HFFc6 (cell line): ENCODE results near the gene PHACTR1. TPM values are rescaled to one million over a fixed set of nuclear protein-coding genes. Genes with fewer than 3 reads are reported as not detected.

Experiments
- DNase-seq: peaks from one replicate; pipeline ENCODE4 v3.0.0-alpha.2; 2018
- H3K27ac Mint-ChIP-seq: 2 replicates; pipeline ENCODE4 v1.8.0; 2020; ENCODE audit warnings: mild to moderate bottlenecking, mixed read lengths
- H3K27me3 Mint-ChIP-seq: 2 replicates; pipeline ENCODE4 v1.8.0; 2021; ENCODE audit warnings: mild to moderate bottlenecking, moderate library complexity, mixed read lengths; ENCODE audit not compliant: insufficient read depth
- H3K36me3 Mint-ChIP-seq: 2 replicates; pipeline ENCODE4 v1.8.0; 2021; ENCODE audit warnings: low read depth, mixed read lengths
- H3K4me1 Mint-ChIP-seq: 2 replicates; pipeline ENCODE4 v1.8.0; 2020; ENCODE audit warnings: low read depth, mixed read lengths
- H3K4me3 Mint-ChIP-seq: 2 replicates; pipeline ENCODE4 v1.8.0; 2020; ENCODE audit warnings: mild to moderate bottlenecking, moderate library complexity, mixed read lengths
- H3K9me3 Mint-ChIP-seq: 2 replicates; pipeline ENCODE4 v1.8.0; 2020; ENCODE audit warnings: mild to moderate bottlenecking, mixed read lengths
- CTCF ChIP-seq: fragments of 200-600 bp; sonication (generic); IDR thresholded peaks from 2 replicates; pipeline ENCODE4 v1.5.0; 2021; ENCODE audit warnings: antibody characterized with exemption, mild to moderate bottlenecking
- total RNA-seq, 6 experiments: library from RNA; stranded (reverse); fragmentation: NEBNext Ultra II Directional; extraction: Animal tissue kit (Norgen Biotek cat#: 25700); gene quantifications; 2 replicates in 1 of 6; 3 replicates in 5 of 6; pipeline ENCODE4 v1.2.3, GENCODE V29; 2021

The PHACTR1 gene
- total RNA-seq, 6 experiments from 2014 or later = 2.5 to 4.7 (median 3.9) TPM

GRCh38 chr6:12802440-12802839, 85.9 kb downstream of the PHACTR1 start:
- Mint-ChIP-seq H3K36me3 (no peaks in the 10 kb centered on the region), H3K4me3 (no peak overlapping the region), H3K9me3 (peaks cover 3% of the 10 kb centered on the region; the same call in 1 of the 2 replicates), H3K4me1 (no peaks in the 10 kb centered on the region), H3K27ac (no peak overlapping the region), H3K27me3 (peaks cover 3% of the 10 kb centered on the region)
- no peak for TF ChIP-seq CTCF
- DNase-seq = no peak

GRCh38 chr6:12803486-12803885, 86.9 kb downstream of the PHACTR1 start:
- TF ChIP-seq CTCF = no peak
- no peaks in the 10 kb centered on the region for H3K36me3 Mint-ChIP-seq
- H3K4me1 Mint-ChIP-seq = no peaks in the 10 kb centered on the region
- no peak overlapping the region for H3K27ac Mint-ChIP-seq
- DNase-seq = no peak
- H3K4me3 Mint-ChIP-seq = no peak overlapping the region
- H3K9me3 Mint-ChIP-seq = peaks cover 3% of the 10 kb centered on the region; the same call in 1 of the 2 replicates
- H3K27me3 Mint-ChIP-seq = peaks cover 3% of the 10 kb centered on the region

GRCh38 chr6:12804952-12805645, 88.5 kb downstream of the PHACTR1 start:
- no peaks in the 10 kb centered on the region for H3K36me3 Mint-ChIP-seq
- no peak overlapping the region for H3K27ac Mint-ChIP-seq

DNA sequence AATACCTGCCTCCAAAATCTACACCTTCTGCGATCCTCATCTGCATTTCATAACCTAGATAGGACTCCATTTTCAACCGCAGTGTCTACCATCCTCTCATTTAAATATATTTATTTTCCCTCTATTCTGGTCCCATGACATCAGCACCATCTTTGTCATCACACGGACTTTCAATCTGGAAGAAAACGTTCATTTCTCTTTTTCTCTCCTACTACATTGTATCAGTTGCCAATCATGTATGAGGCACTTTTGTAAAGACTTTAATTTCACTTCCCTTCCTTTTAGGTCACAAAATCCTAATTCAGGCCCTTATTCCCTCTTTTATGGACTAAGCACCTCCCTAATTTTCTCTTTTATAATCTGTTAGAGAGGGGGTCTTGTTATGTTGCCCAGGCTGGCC, 89.6 kb downstream of the PHACTR1 start:
- peaks cover 3% of the 10 kb centered on the region for H3K27me3 Mint-ChIP-seq
- DNase-seq = no peak
- no peak for TF ChIP-seq CTCF
- no peaks in the 10 kb centered on the region for H3K4me1 Mint-ChIP-seq
- no peaks in the 10 kb centered on the region for H3K36me3 Mint-ChIP-seq
- H3K27ac Mint-ChIP-seq = no peak overlapping the region
- H3K4me3 Mint-ChIP-seq = no peak overlapping the region
- peaks cover 3% of the 10 kb centered on the region; the same call in 1 of the 2 replicates for H3K9me3 Mint-ChIP-seq

More at GRCh38 chr6:12804952-12805645, 88.5 kb downstream of the PHACTR1 start:
- Mint-ChIP-seq H3K4me1 (no peaks in the 10 kb centered on the region), H3K27me3 (peaks cover 3% of the 10 kb centered on the region), H3K9me3 (peaks cover 3% of the 10 kb centered on the region; the same call in 1 of the 2 replicates), H3K4me3 (no peak overlapping the region)
- TF ChIP-seq CTCF = no peak
- no peak for DNase-seq

GRCh38 chr6:12806796-12807195, 90.2 kb downstream of the PHACTR1 start:
- Mint-ChIP-seq H3K27ac (no peak overlapping the region), H3K4me3 (no peak overlapping the region), H3K9me3 (peaks cover 3% of the 10 kb centered on the region; the same call in 1 of the 2 replicates), H3K36me3 (no peaks in the 10 kb centered on the region), H3K4me1 (no peaks in the 10 kb centered on the region), H3K27me3 (peaks cover 3% of the 10 kb centered on the region)
- TF ChIP-seq CTCF = no peak
- no peak for DNase-seq
